SH-SY5Y (cell line): ENCODE results near the gene SNRPB.

Experiments used
- GATA2 ChIP-seq: IDR thresholded peaks from 2 replicates; pipeline ENCODE4 v1.6.1; 2011; ENCODE audit warnings: mild to moderate bottlenecking, low read depth, low read length
- GATA3 ChIP-seq: IDR thresholded peaks from 2 replicates; pipeline ENCODE4 v1.6.1; 2011; ENCODE audit warnings: low read depth, mild to moderate bottlenecking, low read length, moderate library complexity

- TF ChIP-seq GATA3 (no peak), GATA2 (no peak)
Observed at GRCh38 chr20:2465100-2465499, 5.5 kb downstream of the SNRPB start.
